ENCODE results near the gene SBF2.
"Not testable (repeated sequence)": the region's sequence is repeated elsewhere in the genome, so short reads cannot be mapped to it uniquely, and the experiment has no call there.

Gene SBF2

GRCh38 chr11:9759519-9760192 is 534.4 kb downstream of the SBF2 start:
- DNase-seq, result peak; percentile 69

- peak; percentile 61 for DNase-seq
These were observed 535.1 kb downstream of the SBF2 start for GRCh38 chr11:9758637-9759518.

- DNase-seq, result peak; percentile 91
These were observed 536.0 kb downstream of the SBF2 start for GRCh38 chr11:9757809-9758636.

DNA sequence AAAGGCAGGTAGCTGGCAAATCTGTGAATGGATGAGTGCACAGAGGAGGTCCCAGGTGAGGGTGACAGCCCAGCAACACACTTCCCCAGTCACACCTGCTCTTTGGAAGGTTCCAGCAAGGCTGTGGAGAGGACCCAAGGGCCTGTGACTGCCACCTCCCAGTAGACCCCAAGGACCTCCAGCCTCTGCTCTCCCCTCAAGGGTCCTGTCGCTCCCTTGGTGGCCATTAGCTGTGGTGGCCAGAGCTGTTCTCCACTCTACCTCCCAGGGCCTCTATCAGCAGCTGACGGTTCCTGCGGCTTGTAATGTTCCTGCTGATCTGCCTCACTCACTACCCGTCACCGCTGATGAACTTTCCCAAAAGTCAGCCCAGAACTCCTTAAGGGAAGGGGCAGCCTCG is 537.1 kb downstream of the SBF2 start:
- DNase-seq, result no peak

GRCh38 chr11:9756461-9756860 is 537.6 kb downstream of the SBF2 start:
- no peak for DNase-seq

DNA sequence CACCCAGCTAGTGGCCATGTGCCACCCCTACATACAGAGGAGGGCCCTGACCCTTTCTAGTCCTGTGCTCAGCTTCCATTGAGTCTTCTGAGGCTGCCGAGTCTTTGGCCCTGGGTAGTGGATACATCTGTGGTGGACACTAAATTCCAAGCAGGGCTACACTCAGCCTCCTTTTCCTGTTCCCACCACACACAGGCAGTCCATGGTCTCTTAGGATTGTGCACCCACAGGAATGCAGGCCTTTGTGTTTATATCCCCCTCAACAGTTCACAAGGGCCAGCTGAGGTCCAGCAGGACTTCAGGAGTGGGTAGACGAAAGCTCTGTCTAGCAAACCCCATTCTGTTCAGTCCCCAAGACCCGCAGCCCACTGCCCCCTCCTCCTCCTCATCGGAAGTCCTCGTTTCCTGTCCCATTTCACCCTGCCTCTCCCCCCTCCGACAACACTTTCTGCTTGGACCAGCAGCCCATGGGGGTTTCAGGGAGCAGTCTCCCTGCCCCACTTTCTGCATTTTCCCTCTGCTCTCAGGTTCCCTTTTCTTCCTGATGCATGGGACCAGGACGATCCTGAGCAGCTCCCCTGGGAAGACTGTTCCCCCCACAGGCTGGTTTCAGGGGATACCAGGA is 538.3 kb downstream of the SBF2 start:
- no peak for DNase-seq

DNA sequence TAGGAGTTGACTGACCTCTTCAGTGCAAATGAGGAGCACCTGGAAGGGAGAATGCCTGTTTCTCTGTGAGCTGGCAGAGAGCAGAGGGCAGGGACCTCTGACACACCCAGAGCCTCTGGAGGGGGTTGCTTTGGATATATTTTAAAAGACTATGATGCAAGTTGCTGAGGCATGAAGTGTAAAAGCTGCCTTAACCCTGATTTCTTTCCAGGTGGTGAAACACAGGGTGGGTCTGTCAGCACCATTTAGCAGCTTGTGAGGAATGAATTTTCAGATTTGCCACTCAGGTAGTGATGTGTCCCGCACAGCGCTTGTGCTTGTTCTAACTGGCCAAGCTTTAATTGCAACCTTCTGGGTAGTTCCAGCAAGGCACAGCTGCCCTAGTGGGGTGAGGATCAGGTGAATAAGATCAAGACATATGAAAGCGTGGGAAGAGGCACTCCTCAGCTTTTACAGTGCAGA is 540.0 kb downstream of the SBF2 start:
- DNase-seq, result no peak

DNA sequence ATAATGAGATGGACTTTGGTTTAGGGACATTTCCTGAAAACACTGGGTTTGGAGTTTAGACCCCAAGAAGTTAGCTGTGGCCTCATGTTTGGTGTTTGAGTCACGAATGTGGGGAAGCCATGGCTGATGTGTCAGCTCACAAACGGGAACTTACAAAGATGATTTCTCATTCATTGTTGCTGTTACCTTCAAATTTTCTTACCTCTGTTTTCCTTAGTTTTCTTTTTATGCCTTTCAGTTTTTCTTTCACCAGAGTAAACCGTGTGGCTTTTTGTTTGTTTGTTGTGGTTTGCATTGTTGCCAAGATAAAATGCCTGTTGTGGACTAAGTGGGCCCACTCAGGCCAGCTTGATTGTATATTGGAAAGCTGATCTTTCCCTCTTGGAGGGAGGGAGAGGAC is 541.0 kb downstream of the SBF2 start:
- no peak for DNase-seq

DNA sequence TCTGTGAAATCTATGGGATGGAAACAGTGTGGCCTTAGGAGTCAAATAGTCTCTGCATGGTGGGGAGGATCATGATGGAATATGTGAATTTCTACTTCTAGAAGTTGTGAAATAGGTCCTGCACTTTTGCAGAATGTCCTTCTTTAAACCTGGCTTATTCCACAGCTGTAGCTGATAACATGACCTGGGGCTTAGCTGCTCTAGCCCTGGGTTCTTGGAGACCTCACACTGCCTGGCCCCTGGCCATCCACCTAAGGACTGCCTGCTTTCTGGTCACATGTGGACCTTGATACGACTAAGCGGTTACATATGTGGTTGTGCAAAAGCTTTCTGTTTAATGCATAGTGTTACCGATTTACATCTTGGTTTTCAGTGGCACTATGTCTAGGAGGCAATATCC is 541.9 kb downstream of the SBF2 start:
- DNase-seq, result no peak

GRCh38 chr11:9750551-9750950 is 543.5 kb downstream of the SBF2 start:
- no peak for DNase-seq

- DNase-seq, result peak; percentile 43
These were observed 545.6 kb downstream of the SBF2 start for GRCh38 chr11:9748361-9748970.

GRCh38 chr11:9747828-9748227 is 546.2 kb downstream of the SBF2 start:
- DNase-seq, result no peak

DNA sequence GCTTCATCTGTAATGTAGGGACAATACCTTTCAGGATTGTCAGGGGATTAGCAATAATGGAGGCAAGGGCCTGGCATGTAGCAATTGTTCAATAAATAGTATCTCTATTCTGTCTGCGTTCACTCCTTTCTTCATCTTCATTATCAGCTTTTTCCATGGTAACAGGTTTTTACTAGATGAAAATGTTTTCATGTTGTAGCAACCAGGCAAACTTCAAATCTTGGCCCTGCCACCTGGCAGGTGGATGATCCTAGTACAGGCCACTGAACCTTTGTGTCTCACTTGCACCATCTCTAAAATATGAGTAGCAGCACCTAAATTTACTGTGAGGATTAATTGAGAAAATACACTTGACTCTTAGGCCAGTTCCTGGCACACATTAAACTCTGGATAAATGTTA is 546.8 kb downstream of the SBF2 start:
- no peak for DNase-seq

DNA sequence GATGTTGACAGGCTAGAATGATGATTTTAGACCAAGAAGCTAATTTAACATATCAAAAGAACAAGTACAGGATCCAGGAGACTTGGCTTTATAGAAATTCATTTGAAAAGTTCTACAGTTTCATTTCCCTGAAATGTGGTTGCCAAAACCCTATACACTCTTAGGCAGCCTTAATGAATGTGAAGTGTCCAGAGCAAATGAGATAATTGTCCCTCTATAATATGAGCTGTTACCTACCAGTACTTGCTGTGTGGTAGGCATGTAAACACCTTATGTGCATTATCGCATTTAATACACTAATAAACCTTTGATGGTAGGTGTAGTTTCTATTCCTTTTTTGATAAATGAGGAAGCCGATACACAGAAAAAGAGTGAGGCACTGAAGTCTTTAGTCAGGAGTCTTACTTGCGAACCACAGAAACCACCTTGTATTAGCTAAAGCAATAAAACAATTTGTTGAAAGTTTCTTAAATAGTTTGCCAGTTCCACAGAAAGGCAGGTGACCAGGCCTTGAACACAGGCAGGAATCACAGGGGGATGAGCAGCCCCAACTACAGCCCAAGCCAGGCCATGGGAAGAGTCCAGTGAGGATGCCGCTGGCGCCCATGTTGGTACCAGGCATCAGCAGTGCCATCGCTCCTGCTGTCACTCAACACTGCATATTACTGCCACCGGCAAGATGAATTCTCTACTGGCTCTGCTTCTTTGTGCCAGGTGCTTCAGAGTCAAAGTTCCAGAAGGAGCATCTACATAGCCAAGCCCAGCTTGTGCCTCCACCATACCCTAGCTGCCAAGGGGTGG is 548.4 kb downstream of the SBF2 start:
- DNase-seq, result no peak

GRCh38 chr11:9743512-9743911 is 550.5 kb downstream of the SBF2 start:
- not testable (repeated sequence) for DNase-seq

- DNase-seq, result no peak
These were observed 552.8 kb downstream of the SBF2 start for GRCh38 chr11:9741260-9741659.

DNA sequence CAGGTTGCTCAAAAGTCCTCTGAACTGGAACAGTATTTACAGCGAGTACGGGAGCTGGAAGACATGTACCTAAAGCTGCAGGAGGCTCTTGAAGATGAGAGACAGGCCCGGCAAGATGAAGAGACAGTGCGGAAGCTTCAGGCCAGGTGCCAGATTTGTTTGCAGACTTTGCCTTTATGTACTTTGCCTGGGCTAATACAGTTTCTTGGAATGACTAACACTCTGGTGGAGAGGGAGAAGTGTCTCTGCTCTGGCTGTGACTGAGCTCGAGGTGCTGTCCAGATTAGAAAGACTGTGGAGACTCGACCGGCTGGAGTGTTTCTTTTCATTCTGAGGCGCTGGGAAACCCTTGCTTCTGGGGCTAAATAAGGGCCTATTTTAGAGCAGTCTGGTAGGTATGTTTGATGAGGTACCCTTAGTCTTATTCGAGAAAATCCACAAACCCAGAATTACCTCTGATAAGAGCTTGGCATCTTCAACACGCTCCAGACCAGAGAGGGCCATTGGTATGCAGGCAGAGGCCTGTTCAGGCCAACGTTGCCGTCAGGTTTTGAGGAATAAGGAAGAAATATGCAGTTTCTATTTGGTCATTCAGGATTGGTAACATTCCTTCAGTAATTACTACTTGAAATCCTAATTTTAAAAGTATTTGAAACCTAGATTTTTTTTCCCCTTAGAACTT is 553.7 kb downstream of the SBF2 start:
- DNase-seq, result no peak

DNA sequence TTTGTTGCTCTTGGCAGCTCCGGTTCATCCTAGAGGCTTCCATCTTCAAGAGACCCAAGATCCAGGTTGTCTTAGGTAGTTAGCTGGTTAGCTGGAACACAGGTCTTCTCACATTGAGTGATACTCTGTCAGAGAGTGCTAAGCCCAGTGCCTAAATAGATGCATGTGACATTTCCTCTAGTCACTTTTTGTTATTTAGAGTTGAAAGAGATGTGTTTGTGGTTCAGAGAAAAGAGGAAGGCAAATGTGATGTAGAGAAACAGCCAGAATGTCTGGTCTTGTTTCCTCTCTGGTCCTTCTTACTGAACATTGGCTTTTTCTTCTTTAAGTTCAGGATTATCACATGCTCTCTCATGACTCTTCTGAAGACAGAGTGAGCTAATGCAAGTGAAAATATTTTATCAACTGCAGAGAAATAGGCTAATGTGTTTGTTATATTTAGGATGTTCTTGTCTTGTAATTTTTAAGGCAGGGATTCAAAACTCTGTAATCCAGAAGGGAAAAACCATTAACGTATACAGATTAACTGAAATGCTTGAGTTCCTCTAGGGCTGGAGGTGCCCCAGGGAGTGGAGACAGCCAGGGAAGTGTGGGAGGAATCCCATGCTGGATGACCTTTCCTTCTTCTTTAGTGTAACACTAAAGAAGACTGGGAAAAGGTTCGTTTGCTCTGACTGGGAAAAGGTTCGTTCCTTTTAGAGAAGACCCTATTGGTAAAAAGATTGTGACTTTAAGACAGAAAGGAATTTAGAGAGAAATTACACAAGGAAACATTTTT is 554.7 kb downstream of the SBF2 start:
- DNase-seq, result no peak

DNA sequence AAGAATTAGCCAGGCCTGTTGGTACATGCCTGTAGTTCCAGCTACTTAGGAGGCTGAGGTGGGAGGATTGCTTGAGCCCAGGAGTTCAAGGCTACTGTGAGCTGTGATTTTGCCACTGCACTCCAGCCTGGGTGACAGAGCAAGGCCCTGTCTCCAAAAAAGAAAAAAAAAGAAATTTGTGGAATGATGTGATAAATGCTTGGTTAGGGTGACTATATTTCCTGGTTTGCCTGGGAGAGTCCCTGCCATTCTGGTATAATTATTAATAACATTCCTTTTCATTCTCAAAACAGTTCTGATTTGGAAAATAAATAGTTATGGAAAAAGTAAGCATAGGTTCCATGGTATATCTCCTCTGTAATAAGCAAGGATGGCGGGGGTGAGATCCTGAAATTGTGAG is 555.3 kb downstream of the SBF2 start:
- no peak for DNase-seq

DNA sequence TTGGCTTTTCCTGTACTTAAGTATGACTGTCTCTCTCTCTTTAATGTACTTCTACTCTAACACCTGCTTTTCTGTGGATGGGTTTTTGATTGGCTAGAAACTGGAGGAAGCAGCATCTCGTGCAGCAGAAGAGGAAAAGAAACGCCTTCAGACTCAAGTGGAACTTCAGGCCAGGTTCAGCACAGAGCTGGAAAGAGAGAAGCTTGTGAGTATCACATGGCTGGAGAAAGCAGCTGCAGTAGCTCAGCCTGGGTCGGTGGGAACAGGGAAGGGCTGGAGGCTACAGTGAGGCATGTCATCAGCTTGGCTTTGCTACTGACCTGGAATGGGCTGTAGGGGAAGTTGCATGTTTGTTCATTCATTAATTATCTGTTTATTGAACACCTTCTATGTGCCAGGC is 555.9 kb downstream of the SBF2 start:
- no peak for DNase-seq
